ENCODE results near the gene GPR17.

GRCh38 chr2:127641133-127641532, 4.8 kb upstream of the GPR17 start:
- TF ChIP-seq CTCF (IDR thresholded peaks at IDR 0.05), result no peak
- no peak for TF ChIP-seq POLR2A (IDR thresholded peaks at IDR 0.05)

Measured in esophagus squamous epithelium (tissue), 4 donors.